PFSK-1 (cell line): Measurements from ENCODE around the gene HIP1.

Source experiments
- FOXP2 ChIP-seq: optimal IDR thresholded peaks from 2 replicates; pipeline ENCODE3; 2011; ENCODE audit warnings: borderline replicate concordance, control low read depth, inconsistent platforms; ENCODE audit not compliant: insufficient read depth; ENCODE audit errors: extremely low read length, extremely low read depth
- POLR2AphosphoS5 ChIP-seq: IDR thresholded peaks from 2 replicates; pipeline ENCODE4 v1.6.1; 2012; ENCODE audit warnings: low read depth, mild to moderate bottlenecking, control low read depth, low read length, moderate library complexity
- REST ChIP-seq, 2 experiments: IDR thresholded peaks; 2 replicates each; pipeline versions ENCODE4 v1.6.1 to v1.8.0; 2011 to 2012; ENCODE audit warnings: low read depth in 2 of 2, low read length in 2 of 2, control low read depth in 1 of 2, inconsistent platforms in 1 of 2, mild to moderate bottlenecking in 1 of 2, moderate library complexity in 1 of 2; ENCODE audit not compliant: insufficient read depth in 1 of 2
- SIN3A ChIP-seq: IDR thresholded peaks from 2 replicates; pipeline ENCODE4 v1.6.1; 2012; ENCODE audit warnings: mild to moderate bottlenecking, low read length, moderate library complexity, borderline replicate concordance; ENCODE audit not compliant: insufficient read depth
- TAF1 ChIP-seq: IDR thresholded peaks from 2 replicates; pipeline ENCODE4 v1.6.1; 2012; ENCODE audit warnings: low read length, control low read depth, borderline replicate concordance; ENCODE audit not compliant: insufficient read depth

Gene HIP1

GRCh38 chr7:75645570-75645969 is 93.2 kb downstream of the HIP1 start:
- TF ChIP-seq TAF1 (no peak), POLR2AphosphoS5 (no peak), FOXP2 (no peak), SIN3A (no peak), REST (IDR thresholded peaks at IDR 0.05; ENCODE audit: insufficient read depth in 1 of 2, low read depth in 2 of 2, low read length in 2 of 2) (no peak)

GRCh38 chr7:75644589-75644988 is 94.2 kb downstream of the HIP1 start:
- TF ChIP-seq SIN3A (no peak), REST (IDR thresholded peaks at IDR 0.05; ENCODE audit: insufficient read depth in 1 of 2, low read depth in 2 of 2, low read length in 2 of 2) (no peak), FOXP2 (no peak), POLR2AphosphoS5 (no peak), TAF1 (no peak)

GRCh38 chr7:75642810-75643486 is 95.8 kb downstream of the HIP1 start:
- TF ChIP-seq POLR2AphosphoS5 (no peak), FOXP2 (no peak), TAF1 (no peak), SIN3A (no peak), REST (IDR thresholded peaks at IDR 0.05; ENCODE audit: insufficient read depth in 1 of 2, low read depth in 2 of 2, low read length in 2 of 2) (no peak)

- TF ChIP-seq POLR2AphosphoS5 (no peak), FOXP2 (no peak), REST (IDR thresholded peaks at IDR 0.05; ENCODE audit: insufficient read depth in 1 of 2, low read depth in 2 of 2, low read length in 2 of 2) (no peak), TAF1 (no peak), SIN3A (no peak)
Measured at GRCh38 chr7:75640201-75640600, 98.5 kb downstream of the HIP1 start.

- TF ChIP-seq SIN3A, result no peak
Measured at GRCh38 chr7:75639886-75640190, 98.9 kb downstream of the HIP1 start.
